ES-I3 (cell line): ENCODE measurements around the gene SYNJ2.
"Not testable (repeated sequence)": the region's sequence is repeated elsewhere in the genome, so short reads cannot be mapped to it uniquely, and the experiment has no call there.

Source experiments
- H3K36me3 ChIP-seq: 2 replicates; pipeline ENCODE4 v1.6.1; 2013; ENCODE audit warnings: mild to moderate bottlenecking, low read length, control low read depth, moderate library complexity; ENCODE audit not compliant: insufficient read depth
- H3K4me1 ChIP-seq: 2 replicates; pipeline ENCODE4 v1.6.1; 2013; ENCODE audit warnings: mild to moderate bottlenecking, control low read depth, low read length; ENCODE audit not compliant: insufficient read depth
- H3K9ac ChIP-seq: 2 replicates; pipeline ENCODE4 v1.6.1; 2013; ENCODE audit warnings: low read depth, mild to moderate bottlenecking, low read length, moderate library complexity
- H3K9me3 ChIP-seq: 2 replicates; pipeline ENCODE4 v1.6.1; 2013; ENCODE audit warnings: mild to moderate bottlenecking, low read length, moderate library complexity; ENCODE audit not compliant: control insufficient read depth, insufficient read depth

SYNJ2 gene

GRCh38 chr6:157946865-157947532, 34.7 kb upstream of the SYNJ2 start:
- peaks cover 18% of the 10 kb centered on the region for H3K36me3 ChIP-seq
- no peak overlapping the region for H3K9ac ChIP-seq
- H3K4me1 ChIP-seq, result no peaks in the 10 kb centered on the region
- H3K9me3 ChIP-seq, result no peaks in the 10 kb centered on the region

- H3K9ac ChIP-seq, H3K9me3 ChIP-seq, H3K4me1 ChIP-seq, H3K36me3 ChIP-seq: not testable (repeated sequence)
Measured at GRCh38 chr6:157950899-157951298, 30.8 kb upstream of the SYNJ2 start.

- Histone ChIP-seq H3K36me3 (no peaks in the 10 kb centered on the region; the same call in 1 of the 2 replicates), H3K9ac (no peak overlapping the region), H3K4me1 (no peaks in the 10 kb centered on the region), H3K9me3 (no peaks in the 10 kb centered on the region)
Measured at GRCh38 chr6:157951828-157952227, 29.8 kb upstream of the SYNJ2 start.

- Histone ChIP-seq H3K9me3 (peaks cover 4% of the 10 kb centered on the region), H3K4me1 (no peaks in the 10 kb centered on the region)
Measured at GRCh38 chr6:157952861-157953351, 28.8 kb upstream of the SYNJ2 start.

GRCh38 chr6:157953580-157954091, 28.0 kb upstream of the SYNJ2 start:
- Histone ChIP-seq H3K9me3 (peaks cover 8% of the 10 kb centered on the region), H3K36me3 (no peaks in the 10 kb centered on the region), H3K9ac (no peak overlapping the region), H3K4me1 (no peaks in the 10 kb centered on the region)

More at GRCh38 chr6:157952861-157953351, 28.8 kb upstream of the SYNJ2 start:
- H3K9ac ChIP-seq, result no peak overlapping the region
- no peaks in the 10 kb centered on the region for H3K36me3 ChIP-seq

GRCh38 chr6:157954150-157955117, 27.2 kb upstream of the SYNJ2 start:
- Histone ChIP-seq H3K9me3 (peaks cover 12% of the 10 kb centered on the region), H3K9ac (no peak overlapping the region), H3K4me1 (no peaks in the 10 kb centered on the region), H3K36me3 (no peaks in the 10 kb centered on the region)

- Histone ChIP-seq H3K36me3 (no peaks in the 10 kb centered on the region), H3K9ac (no peak overlapping the region), H3K9me3 (peaks cover 12% of the 10 kb centered on the region), H3K4me1 (no peaks in the 10 kb centered on the region)
Measured at GRCh38 chr6:157955675-157956074, 26.0 kb upstream of the SYNJ2 start.

- no peaks in the 10 kb centered on the region for H3K4me1 ChIP-seq
- no peaks in the 10 kb centered on the region for H3K36me3 ChIP-seq
- H3K9me3 ChIP-seq, result peaks cover 12% of the 10 kb centered on the region
- H3K9ac ChIP-seq, result no peak overlapping the region
Measured at GRCh38 chr6:157956171-157956730, 25.4 kb upstream of the SYNJ2 start.

- H3K4me1 ChIP-seq, result no peaks in the 10 kb centered on the region
- H3K9me3 ChIP-seq, result peaks cover 12% of the 10 kb centered on the region
- no peaks in the 10 kb centered on the region for H3K36me3 ChIP-seq
- H3K9ac ChIP-seq, result no peak overlapping the region
Measured at GRCh38 chr6:157959451-157960227, 22.0 kb upstream of the SYNJ2 start.

GRCh38 chr6:157961153-157961831, 20.4 kb upstream of the SYNJ2 start:
- no peak overlapping the region for H3K9ac ChIP-seq
- H3K9me3 ChIP-seq, result peaks cover 12% of the 10 kb centered on the region
- no peaks in the 10 kb centered on the region for H3K4me1 ChIP-seq
- no peaks in the 10 kb centered on the region for H3K36me3 ChIP-seq

- Histone ChIP-seq H3K9ac (no peak overlapping the region), H3K9me3 (peaks cover 12% of the 10 kb centered on the region), H3K36me3 (no peaks in the 10 kb centered on the region), H3K4me1 (peaks cover 4% of the 10 kb centered on the region; the same call in 1 of the 2 replicates)
Measured at GRCh38 chr6:157961832-157962575, 19.7 kb upstream of the SYNJ2 start.

GRCh38 chr6:157962601-157963302, 18.9 kb upstream of the SYNJ2 start:
- Histone ChIP-seq H3K4me1 (peaks cover 4% of the 10 kb centered on the region; the same call in 1 of the 2 replicates), H3K9ac (no peak overlapping the region), H3K36me3 (no peaks in the 10 kb centered on the region), H3K9me3 (peaks cover 10% of the 10 kb centered on the region)
